ENCODE results near the gene PLEKHN1.

- TF ChIP-seq CTCF (IDR thresholded peaks at IDR 0.05) (no peak), POLR2A (IDR thresholded peaks at IDR 0.05) (no peak)
Observed at GRCh38 chr1:991895-992294, 25.6 kb downstream of the PLEKHN1 start.

Data from right lobe of liver (tissue), 4 donors.